ENCODE measurements around the gene CCNQ.

- TF ChIP-seq TAF1 (IDR thresholded peaks at IDR 0.05; ENCODE audit: low read depth) = no peak
- no peak for TF ChIP-seq YY1 (IDR thresholded peaks at IDR 0.05; ENCODE audit: low read depth)
- TF ChIP-seq REST (IDR thresholded peaks at IDR 0.05; ENCODE audit: low read depth) = no peak
- TF ChIP-seq MAX (IDR thresholded peaks at IDR 0.05) = no peak
- no peak for TF ChIP-seq TEAD4 (IDR thresholded peaks at IDR 0.05)
- TF ChIP-seq EP300 (IDR thresholded peaks at IDR 0.05; ENCODE audit: borderline replicate concordance) = no peak
- no peak for TF ChIP-seq TCF12 (IDR thresholded peaks at IDR 0.05; ENCODE audit: low read depth)
- TF ChIP-seq CEBPB (IDR thresholded peaks at IDR 0.05) = no peak
- no peak for TF ChIP-seq CREB1 (IDR thresholded peaks at IDR 0.05; ENCODE audit: low read depth)
- no peak for TF ChIP-seq FOXM1 (IDR thresholded peaks at IDR 0.05; ENCODE audit: borderline replicate concordance, low read depth)
- TF ChIP-seq, protein P1, sequence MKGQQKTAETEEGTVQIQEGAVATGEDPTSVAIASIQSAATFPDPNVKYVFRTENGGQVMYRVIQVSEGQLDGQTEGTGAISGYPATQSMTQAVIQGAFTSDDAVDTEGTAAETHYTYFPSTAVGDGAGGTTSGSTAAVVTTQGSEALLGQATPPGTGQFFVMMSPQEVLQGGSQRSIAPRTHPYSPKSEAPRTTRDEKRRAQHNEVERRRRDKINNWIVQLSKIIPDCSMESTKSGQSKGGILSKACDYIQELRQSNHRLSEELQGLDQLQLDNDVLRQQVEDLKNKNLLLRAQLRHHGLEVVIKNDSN (IDR thresholded peaks at IDR 0.05) = no peak
- no peak for TF ChIP-seq RAD21 (IDR thresholded peaks at IDR 0.05; ENCODE audit: low read depth)
- no peak for TF ChIP-seq NFIC (IDR thresholded peaks at IDR 0.05)
Measured at GRCh38 chrX:153633607-153634180, 34.8 kb upstream of the CCNQ start.

All from Ishikawa (cell line).